NCI-H2107 treated with DMSO at 0.1 percent for 48 hours (cell line): ENCODE data around the gene GALNT5.
"Not testable (repeated sequence)": the region's sequence is repeated elsewhere in the genome, so short reads cannot be mapped to it uniquely, and the experiment has no call there.

ENCODE experiments used
- DNase-seq: peaks from one replicate; lab custom pipeline; 2025; ENCODE audit not compliant: unreplicated experiment; lab: John Stamatoyannopoulos, UW

GALNT5 gene

DNA sequence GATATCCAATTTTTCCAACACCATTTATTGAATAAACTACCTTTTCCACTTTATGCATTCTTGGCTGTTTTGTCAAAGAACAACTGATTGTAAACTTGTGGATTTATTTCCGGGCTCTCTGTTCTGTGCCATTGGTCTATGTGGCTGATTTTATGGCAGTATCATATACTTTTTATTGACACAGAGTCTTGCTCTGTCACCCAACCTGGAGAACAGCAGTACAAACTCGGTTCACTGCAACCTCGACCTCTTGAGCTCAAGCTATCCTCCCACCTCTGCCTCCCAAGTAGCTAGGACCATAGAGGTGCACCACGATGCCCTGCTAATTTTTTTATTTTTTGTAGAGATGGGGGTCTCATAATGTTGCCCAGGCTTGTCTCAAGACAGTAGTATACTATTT is 6.7 kb upstream of the GALNT5 start:
- no peak for DNase-seq

DNA sequence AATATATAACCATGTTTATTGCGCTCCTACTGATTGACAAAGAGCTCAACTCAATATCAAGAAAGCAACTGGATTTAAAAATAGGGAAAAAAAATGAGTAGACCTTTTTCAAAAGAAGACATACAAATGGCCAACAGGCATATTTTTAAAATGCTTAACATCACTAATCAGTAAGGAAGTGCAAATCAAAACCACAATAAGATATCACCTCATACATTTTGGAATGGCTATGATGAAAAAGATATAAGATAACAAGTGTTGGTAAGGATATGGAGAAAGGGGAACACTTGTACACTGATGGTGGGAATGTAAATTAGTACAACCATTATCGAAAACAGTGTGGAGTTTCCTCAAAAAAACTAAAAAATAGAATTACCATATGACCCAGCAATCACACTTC is 5.6 kb upstream of the GALNT5 start:
- no peak for DNase-seq

DNA sequence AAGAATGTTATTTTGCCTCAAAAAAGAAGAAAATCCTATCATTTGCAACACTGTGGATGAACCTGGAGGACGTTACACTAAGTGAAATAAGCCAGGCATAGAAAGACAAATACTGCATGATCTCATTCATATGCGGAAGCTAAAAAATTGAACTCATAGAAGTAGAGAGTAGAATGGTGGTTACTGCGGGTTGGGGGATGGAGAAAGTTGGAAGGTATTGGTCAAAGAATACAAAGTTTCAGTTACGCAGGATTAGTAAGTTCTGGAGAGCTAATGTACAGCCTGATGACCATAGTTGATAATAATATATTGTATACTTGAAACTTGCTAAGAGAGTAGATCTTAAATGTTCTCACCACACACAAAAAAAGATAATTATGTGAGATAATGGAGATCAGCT is 5.0 kb upstream of the GALNT5 start:
- DNase-seq = no peak

DNA sequence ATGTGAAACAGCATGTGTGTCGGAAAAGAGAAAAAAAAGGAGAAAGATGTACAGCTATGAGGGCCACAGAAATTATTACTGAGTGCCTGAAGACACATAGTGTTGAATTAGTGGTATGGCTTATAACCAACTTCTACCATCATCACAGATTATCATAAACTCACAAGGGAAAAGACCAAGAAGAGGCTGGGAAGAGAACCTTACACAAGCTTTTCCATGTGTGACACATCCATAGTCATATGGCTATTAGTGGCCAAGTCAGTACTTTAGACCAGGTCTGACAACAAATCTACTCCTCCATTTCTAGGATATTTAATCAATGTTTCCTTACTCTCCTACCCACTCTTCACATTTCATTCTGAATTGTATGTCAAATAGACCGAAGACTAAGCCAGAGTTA is 3.5 kb upstream of the GALNT5 start:
- DNase-seq = no peak

DNA sequence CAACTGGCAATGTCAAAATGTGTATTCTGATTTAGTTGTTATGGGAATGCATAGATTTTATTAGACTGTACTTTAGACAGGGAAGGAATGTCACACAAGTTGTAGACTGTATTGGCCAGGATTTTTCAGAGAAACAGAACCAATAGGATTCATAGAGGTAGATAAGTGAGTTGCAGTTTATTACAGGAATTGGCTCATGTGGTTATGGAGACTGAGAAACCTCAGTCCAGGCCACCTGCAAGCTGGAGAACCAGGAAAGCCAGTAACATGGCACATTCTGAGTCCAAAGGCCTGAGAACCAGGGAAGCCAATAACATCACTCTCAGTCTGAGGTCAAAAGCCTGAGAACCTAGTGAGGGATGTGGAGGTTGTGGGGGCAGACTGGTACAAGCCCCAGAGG is 1.8 kb upstream of the GALNT5 start:
- DNase-seq = no peak

DNA sequence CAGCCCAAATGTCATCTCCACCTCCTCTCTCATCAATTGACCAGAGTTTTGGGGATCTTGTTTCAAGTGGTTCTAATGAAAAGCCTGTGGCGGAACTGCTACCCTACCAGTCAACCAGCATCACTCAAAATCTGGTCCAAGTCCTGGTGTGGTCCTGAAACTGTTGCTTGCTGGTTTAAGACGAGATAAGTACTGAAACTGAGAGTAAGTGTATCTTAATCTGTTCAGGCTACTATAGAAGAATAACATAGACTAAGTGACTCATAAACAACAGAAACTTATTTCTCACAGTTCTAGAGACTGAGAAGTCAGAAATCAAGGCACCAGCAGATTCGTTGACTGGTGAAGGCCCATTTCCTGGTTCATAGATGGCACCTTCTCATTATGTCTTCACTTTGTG is 879 bp upstream of the GALNT5 start:
- DNase-seq = no peak

DNA sequence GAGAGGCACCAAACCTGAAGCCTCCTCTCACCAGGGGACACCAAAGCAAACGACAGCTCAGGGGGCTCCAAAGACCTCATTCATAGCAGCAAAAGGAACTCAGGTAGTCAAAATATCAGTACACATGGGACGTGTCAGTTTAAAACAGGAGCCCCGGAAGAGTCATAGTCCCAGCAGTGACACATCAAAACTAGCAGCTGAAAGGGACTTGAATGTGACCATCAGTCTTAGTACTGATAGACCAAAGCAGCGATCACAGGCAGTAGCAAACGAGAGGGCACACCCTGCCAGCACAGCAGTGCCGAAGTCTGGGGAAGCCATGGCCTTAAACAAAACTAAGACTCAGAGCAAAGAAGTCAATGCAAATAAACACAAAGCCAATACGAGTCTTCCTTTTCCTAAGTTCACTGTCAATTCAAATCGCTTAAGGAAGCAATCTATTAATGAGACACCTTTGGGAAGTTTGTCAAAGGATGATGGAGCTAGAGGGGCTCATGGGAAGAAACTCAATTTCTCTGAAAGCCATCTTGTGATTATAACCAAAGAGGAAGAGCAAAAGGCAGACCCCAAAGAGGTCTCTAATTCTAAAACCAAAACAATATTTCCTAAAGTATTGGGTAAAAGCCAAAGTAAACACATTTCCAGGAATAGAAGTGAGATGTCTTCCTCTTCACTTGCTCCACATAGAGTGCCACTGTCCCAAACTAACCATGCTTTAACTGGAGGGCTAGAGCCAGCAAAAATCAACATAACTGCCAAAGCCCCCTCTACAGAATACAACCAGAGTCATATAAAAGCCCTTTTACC is 1.2 kb downstream of the GALNT5 start:
- no peak for DNase-seq

DNA sequence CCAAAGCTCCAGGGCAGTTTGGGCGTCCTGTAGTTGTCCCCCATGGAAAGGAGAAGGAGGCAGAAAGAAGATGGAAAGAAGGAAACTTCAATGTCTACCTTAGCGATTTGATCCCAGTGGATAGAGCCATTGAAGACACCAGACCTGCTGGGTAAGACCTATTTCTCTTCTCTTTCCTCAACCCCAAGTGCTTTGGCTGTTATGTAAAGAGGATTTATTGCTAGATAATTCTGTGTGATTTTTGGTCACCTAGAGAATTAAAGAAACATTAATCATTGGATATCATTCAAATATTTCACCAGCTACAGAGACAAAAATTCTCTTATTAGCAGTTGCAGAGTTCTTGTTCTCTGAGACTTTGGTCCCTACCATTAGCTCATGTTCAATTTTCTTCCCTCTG is 1.9 kb downstream of the GALNT5 start:
- no peak for DNase-seq

DNA sequence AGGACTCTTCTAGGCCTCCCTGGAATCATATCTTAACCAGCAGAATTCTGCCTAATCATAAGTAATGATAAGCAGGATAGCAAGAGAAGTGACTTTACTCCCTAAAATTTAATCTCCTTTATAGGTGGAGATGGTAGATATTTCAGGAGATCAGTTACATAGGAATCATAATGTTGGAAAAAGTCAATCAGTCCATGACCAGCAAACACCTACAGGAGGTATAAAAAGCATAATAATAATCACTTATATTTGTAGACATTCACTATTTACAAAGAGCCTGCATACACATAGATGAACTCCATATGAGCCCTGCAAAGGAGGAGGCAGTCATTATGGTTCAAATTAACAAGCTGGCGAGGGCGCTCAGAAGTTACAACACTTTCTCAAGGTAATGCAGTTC is 2.5 kb downstream of the GALNT5 start:
- DNase-seq = no peak

DNA sequence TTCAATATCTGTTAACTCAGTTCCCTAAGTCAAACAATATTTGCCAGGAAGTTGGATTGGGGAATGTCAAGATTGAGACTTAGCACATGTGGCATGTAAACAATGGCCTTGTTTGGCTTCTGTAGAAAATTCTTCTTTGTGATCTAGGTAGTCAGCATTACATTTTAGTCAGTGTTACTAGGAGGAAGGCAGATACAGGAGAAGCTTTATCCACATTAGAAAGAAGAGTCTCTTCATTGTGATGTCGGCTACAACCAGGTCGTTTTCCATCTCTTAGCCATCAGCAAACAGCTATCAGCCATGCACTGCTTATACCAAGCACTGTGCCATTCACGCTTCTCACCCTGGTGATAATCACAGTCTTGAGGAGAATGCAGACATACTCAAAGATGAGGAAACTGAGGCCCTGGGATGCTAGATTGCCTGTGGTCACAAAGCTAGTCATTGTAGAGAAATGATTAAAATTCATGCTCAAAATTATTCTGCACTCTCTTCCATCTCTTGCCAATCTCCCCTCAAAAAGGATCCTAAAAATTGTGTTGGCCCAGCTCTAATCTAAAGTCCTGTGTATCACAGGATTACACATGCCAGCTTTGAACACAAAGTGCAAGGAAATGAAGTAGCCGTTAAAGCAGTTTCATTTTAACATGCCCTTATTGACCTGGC is 3.2 kb downstream of the GALNT5 start:
- no peak for DNase-seq

DNA sequence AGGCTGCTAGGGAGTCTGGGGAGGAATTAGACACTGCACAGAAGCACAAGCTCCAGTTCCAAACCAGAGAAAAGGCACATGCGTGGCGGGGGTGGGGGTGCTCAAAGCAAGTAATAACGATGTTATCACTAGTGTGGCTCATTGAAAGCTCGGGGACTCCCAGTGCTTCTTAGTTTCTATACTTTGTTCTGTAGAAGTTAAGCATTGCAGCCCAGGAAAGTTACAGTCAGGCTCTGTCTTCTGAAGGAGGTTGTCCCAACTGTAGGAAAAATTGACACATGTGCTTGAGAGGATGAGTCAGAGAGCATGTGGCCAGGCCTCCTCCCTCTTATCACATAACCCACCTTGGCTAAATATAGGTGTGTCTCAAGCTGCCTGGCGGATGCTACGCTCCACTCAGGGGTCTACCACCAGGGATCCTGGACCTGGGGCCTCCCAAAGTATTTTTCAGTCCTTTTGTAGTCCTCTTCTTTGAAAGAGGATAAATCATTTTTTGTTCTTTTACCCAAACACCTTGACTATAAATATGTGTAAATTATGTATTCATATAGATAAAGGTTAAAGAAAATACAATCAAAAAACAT is 3.8 kb downstream of the GALNT5 start:
- DNase-seq = no peak

DNA sequence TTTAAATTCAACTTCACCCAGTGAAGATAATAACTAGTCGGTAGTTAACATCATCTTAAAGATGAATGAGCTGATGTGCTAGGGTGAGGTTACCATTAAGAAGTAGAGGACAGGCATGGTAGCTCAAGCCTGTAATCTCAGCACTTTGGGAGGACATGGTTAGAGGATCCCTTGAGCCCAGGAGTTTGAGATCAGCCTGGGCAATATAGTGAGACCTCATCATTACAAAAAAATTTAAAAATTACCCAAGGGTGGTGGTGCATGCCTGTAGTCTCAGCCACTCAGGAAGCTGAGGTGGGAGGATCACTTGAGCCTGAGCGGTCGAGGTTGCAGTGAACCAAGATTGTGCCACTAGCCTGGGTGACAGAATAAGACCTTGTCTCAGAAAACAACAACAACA is 4.7 kb downstream of the GALNT5 start:
- no peak for DNase-seq

DNA sequence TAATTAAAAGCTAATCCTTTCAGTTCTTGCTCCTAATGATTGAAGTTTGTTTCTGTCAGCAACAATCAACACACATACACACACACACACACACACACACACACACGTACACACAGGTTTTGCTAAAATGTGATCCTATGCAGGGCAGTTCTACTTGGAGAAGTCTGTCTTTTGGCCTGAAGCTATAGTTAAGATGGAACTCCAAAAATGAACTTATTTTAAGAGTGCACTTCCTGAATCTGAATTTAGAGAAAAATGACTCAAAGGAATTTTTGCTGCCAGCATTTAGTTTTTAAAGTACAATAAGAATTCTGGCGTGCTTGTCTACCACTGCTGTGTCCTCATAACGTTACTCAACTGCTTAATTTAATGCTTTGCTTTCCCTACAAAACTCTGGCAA is 6.6 kb downstream of the GALNT5 start:
- DNase-seq = no peak

DNA sequence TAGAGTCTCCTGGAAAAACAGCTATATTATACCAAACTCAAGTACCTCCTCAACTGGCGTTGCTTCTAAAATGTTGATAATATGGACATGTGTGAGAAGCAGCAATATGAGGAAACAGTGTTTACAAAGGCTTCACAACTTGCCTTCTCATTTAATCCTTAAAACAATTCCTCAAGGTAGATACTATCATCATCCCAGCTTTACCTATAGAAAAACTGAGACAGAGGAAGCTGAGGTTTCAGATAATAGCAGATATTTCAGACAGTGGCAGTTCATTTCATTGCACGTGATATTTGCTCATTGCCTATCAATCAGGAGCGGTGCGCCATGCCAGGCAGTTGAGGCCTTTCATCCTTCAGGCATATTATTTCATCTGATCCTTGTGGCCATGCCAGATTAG is 8.3 kb downstream of the GALNT5 start:
- no peak for DNase-seq

DNA sequence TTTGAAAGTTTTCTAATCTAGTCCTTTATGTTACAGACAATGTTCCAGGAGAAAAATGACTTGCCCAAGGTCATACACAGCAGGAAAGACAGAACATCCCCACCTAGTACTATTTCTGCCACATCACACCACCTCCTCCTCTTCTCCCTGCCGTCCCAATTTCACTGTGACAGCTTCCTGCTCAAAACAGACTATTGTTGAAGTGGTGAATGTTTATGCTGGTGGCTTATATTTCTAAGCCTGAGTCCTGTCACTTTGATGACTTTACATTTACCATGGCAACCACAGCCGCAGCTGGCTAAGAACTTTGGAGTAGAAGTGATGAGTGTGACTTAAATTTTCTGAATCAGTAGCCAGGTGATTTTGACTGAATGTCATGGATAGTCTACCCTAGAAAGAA is 10.0 kb downstream of the GALNT5 start:
- no peak for DNase-seq

DNA sequence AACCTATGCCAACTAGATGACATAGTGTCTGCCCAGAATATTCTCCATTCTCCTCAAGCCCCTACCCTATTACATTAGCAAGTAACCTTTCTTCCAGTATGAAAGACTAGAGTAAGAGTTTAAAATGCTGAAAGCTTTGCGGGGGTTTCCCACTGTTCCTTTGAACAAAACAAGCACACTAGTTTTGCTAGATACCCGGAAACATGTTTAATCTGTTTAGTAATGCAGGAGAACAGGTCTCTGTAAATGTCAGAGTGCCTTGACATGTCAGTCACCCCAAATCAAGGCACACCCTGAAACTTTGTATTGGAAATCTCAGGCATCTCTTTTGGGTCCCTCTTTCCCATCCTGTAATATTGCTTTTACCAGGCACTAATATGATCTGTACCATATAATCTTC is 11.6 kb downstream of the GALNT5 start:
- DNase-seq = no peak

DNA sequence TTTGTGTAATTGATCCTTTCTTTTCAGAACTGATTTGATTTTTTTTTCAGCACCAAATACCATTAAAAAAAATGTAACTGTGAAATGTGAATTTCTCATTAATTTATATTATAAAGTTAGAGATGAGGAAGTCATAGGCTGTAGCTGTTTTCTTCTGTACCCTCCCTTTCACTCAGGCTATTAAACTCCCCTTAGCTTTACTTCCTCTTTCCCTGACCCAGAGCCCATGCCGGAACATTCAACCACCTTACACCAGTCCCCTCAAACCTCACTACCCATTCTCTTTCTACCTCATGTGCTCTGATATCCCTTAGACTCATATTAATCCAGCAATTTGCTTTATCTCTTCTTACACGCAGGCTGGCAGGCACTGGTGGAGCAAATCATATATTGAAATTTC is 12.4 kb downstream of the GALNT5 start:
- no peak for DNase-seq

DNA sequence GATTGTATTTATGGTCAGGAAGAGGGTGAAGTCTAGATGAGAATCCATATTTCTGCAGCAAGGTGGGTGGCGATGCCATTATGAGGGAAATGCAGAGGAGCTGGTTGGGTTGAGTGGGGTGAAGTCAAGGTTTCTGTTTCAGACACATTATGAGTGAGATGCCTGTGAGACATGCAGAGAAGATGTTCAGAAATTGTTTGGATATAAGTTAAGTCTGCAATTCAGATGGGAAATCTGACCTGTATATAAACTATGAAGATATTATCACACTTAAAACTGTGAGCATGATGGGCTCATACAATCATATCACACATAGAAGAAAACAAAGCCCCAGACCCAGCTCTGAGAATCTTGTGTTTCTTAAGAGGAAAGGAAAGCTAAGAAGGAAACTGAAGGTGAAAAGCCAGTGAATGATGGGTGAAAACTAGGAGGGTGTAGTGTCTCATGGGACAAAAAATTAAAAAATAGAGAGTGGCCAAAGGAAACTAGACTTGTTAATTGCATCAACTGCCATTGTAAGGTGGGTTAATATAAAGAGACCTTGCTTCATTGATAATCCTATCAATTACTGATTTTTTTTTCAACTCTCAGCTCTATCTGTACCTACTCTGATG is 14.2 kb downstream of the GALNT5 start:
- no peak for DNase-seq

DNA sequence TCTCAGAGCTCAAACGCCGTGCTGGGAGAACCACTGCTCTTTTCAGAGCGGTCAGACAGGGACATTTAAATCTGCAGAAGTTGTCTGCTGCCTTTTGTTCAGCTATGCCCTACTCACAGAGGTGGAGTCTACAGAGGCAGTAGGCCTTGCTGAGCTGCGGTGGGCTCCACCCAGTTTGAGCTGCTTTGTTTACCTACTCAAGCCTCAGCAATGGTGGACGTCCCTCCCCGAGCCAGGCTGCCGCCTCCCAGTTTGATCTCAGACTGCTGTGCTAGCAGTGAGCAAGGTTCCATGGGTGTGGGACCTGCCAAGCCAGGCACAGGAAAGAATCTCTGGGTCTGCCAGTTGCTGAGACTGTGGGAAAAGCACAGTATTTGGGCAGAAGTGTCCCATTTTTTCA is 21.8 kb downstream of the GALNT5 start:
- not testable (repeated sequence) for DNase-seq

DNA sequence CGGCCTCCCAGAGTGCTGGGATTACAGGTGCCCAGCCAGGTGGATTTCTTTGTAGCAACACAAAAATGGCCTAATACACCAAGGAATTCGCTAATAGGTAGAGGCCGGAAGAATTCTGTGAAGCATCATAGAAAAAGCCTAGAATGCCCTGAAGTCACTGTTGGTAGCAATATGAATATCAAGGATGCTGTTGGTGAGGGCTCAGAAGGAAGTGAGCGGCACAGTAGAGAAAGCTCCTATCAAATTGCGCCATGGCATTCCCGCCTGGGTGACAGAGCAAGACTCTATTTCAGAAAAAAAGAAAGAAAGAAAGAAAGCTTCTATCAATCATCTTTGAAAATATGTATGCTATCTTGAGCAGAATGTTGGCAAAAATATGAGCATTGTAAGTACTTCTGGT is 23.8 kb downstream of the GALNT5 start:
- no peak for DNase-seq

DNA sequence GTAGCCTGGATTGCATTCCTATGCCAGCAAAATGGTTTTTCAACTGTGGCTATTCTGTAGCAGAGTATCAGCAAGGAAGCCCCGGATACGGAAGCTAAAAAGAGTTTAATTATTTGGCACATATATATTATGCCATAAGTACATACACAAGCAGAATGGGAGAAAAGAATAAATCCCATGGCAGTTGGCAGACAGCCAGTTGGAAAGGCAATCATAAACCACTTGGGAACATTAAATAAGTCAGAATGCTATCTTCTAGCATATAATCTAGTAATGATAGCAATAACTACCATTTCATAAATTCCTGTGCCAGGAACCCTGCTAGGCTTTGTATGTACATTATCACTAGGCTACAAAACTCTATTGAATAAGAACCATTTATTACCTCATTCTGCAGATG is 26.0 kb downstream of the GALNT5 start:
- no peak for DNase-seq

DNA sequence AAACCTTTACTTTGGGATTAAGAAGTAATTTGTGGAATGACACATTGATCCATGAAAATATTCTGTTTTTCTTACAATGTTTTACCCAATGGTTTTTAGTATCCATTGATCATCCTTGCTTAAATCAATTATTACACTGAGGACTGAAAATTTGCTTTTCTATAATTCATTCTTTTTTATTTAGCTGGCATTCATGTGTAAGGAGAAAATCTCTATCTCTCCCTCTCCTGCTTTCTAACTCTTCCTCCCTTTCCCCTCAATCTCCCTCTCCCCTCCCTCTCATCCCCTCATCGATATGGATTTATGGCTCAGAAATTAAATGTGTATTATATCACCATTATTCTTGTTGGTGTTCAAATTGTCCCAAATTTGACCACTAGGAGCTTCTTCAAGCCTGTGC is 29.7 kb downstream of the GALNT5 start:
- no peak for DNase-seq
